ENCODE results near the gene SETD6. TPM values are rescaled to one million over a fixed set of nuclear protein-coding genes. Genes with fewer than 3 reads are reported as not detected.
A peak's percentile ranks its signal among the peaks of the same experiment; 100 is the strongest.

Gene SETD6
- polyA plus RNA-seq, 1 of the 3 experiments (the other 2 are of a cell fraction), result 17.2 TPM

DNA sequence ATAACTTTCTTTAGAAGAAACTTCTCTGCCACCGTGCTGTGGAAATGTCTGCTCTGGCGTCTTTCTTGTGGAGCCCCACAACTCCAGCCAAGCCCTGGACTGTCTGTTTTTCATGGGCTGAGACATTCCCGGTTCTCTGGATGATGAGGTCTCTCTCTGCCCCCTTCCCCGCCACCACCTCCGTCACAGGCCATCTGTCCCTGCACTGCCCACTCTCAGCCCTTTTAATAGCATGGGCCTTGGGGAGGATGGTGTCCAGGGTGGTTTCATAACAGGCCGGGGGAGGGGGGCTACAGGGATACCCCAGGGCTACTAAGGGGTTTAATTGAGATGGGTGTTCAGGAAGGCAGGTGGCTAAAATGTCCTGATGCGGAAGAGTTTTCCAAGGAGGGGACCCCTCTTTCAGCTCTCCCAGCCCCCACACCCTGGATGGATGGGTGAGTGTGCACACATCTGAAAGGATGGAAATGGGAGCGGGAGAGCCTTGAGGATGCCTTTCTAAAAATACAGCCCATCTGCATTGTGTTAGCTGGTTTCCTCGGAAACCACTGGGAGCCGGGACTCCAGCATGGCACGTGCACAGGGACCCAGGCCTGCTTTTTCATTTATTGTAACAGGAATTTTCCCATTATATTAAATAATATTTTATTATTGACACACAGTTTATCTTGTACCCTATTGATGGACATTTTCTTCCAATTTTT lies 30.0 kb upstream of the SETD6 start:
- Histone ChIP-seq H3K36me3 (replicated peaks in 1 of 2; ENCODE audit: control insufficient read depth in 1 of 2, insufficient read depth in 2 of 2, low read length in 1 of 2) (no peaks in the 10 kb centered on the region), H3F3A (replicated peaks; ENCODE audit: insufficient read depth) (no peaks in the 10 kb centered on the region), H4K20me1 (ENCODE audit: insufficient read depth) (no peaks in the 10 kb centered on the region), H3K4me3 (ENCODE audit: low read depth in 2 of 2, low read length in 1 of 2) (no peak overlapping the region), H3K9ac (no peak overlapping the region), H3K27me3 (ENCODE audit: insufficient read depth) (no peaks in the 10 kb centered on the region), H3K4me2 (no peak overlapping the region), H3K9me2 (no peaks in the 10 kb centered on the region), H3K9me3 (no peaks in the 10 kb centered on the region), H2AFZ (ENCODE audit: low read depth) (no peak overlapping the region), H3K4me1 (ENCODE audit: control insufficient read depth in 1 of 2, insufficient read depth in 2 of 2, low read depth in 1 of 2, low read length in 1 of 2) (peaks cover 0 to 17% of the 10 kb centered on the region in 2 experiments; a peak in 1 of 4 replicates), H3K27ac (ENCODE audit: low read depth in 2 of 2, low read length in 1 of 2) (no peak overlapping the region), H3K79me2 (ENCODE audit: insufficient read depth) (no peaks in the 10 kb centered on the region)
- WGBS (ENCODE audit: low lambda C conversion rate), result 74% methylated on average over 11 of the region's 11 CpGs
- peak; percentile 54 for DNase-seq
- POLR2A ChIA-PET, result no interaction called here
- TF ChIP-seq FOXM1 (IDR thresholded peaks at IDR 0.05; ENCODE audit: low read depth), result no peak
- CTCF ChIA-PET, result interaction anchor here (0.6 to 13.4 kb wide), 6 partner anchors 9 to 485 kb away, joined by 3 to 542 read pairs (median 4); partner anchors contain the start of gene ZNF319

DNA sequence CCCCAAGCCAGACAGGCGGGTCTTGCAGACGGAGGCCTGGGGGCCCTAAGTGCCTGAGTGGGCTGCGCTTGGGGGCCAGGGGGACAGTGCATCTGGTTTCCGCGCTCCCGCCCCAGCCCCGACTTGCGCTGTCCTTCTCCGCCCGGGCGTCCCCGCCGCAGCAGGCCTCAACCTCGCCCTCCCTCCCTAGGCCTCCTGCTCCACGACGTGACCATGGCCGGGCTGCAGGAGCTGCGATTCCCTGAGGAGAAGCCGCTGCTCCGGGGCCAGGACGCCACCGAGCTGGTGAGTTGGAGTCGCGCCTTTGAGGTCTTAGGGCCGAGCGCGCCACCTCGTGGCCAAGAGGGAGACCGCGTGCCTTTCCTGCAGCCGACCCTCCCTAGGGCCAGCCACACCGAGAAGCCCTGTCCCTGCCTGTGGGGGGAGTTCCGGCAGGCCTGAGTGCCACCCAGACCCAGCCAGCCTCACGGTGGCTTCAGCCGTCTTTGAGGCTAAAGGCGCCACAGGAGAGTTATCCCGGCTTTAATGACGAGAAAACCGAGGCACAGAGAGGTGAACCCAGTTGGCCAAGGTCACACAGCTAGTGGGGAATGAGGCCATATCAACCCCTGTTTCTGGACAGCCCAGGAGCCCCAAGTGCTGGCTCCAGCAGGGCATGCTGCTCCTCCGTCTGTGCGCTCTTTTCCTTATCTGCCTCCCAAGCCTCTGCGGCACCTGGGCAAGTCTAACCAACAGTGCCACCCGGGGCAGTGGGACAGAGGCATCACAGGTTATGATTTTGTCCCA lies 27.6 kb upstream of the SETD6 start:
- Histone ChIP-seq H2AFZ (ENCODE audit: low read depth) (no peak overlapping the region), H3K9me3 (no peaks in the 10 kb centered on the region), H4K20me1 (ENCODE audit: insufficient read depth) (no peaks in the 10 kb centered on the region), H3K9ac (no peak overlapping the region), H3K27me3 (ENCODE audit: insufficient read depth) (no peaks in the 10 kb centered on the region), H3K79me2 (ENCODE audit: insufficient read depth) (no peaks in the 10 kb centered on the region), H3K36me3 (replicated peaks in 1 of 2; ENCODE audit: control insufficient read depth in 1 of 2, insufficient read depth in 2 of 2, low read length in 1 of 2) (no peaks in the 10 kb centered on the region), H3K4me1 (ENCODE audit: control insufficient read depth in 1 of 2, insufficient read depth in 2 of 2, low read depth in 1 of 2, low read length in 1 of 2) (peaks cover 0 to 18% of the 10 kb centered on the region in 2 experiments; a peak in 1 of 4 replicates), H3K9me2 (no peaks in the 10 kb centered on the region), H3K27ac (ENCODE audit: low read depth in 2 of 2, low read length in 1 of 2) (no peak overlapping the region), H3F3A (replicated peaks; ENCODE audit: insufficient read depth) (no peaks in the 10 kb centered on the region), H3K4me2 (no peak overlapping the region), H3K4me3 (ENCODE audit: low read depth in 2 of 2, low read length in 1 of 2) (no peak overlapping the region)
- peak; percentile 92 for DNase-seq
- POLR2A ChIA-PET, result interaction anchor here (0.6 to 1.9 kb wide), 4 partner anchors 13 to 151 kb away, joined by 3 to 9 read pairs (median 4); partner anchors contain the start of gene NDRG4
- CTCF ChIA-PET, result interaction anchor here (0.5 to 13.4 kb wide), 45 partner anchors 9 to 486 kb away, joined by 3 to 542 read pairs (median 4); partner anchors contain the start of genes GINS3, NDRG4 and USB1
- TF ChIP-seq MAX (IDR thresholded peaks at IDR 0.05; ENCODE audit: low read depth), result peak; percentile 73; the same call in 1 of the 2 replicates
- TF ChIP-seq SIN3A (IDR thresholded peaks at IDR 0.05; ENCODE audit: borderline replicate concordance, low read depth, low read length), result no peak
- TF ChIP-seq RAD21 (IDR thresholded peaks at IDR 0.05; ENCODE audit: low read length), result peak; percentile 97
- TF ChIP-seq, protein P1, sequence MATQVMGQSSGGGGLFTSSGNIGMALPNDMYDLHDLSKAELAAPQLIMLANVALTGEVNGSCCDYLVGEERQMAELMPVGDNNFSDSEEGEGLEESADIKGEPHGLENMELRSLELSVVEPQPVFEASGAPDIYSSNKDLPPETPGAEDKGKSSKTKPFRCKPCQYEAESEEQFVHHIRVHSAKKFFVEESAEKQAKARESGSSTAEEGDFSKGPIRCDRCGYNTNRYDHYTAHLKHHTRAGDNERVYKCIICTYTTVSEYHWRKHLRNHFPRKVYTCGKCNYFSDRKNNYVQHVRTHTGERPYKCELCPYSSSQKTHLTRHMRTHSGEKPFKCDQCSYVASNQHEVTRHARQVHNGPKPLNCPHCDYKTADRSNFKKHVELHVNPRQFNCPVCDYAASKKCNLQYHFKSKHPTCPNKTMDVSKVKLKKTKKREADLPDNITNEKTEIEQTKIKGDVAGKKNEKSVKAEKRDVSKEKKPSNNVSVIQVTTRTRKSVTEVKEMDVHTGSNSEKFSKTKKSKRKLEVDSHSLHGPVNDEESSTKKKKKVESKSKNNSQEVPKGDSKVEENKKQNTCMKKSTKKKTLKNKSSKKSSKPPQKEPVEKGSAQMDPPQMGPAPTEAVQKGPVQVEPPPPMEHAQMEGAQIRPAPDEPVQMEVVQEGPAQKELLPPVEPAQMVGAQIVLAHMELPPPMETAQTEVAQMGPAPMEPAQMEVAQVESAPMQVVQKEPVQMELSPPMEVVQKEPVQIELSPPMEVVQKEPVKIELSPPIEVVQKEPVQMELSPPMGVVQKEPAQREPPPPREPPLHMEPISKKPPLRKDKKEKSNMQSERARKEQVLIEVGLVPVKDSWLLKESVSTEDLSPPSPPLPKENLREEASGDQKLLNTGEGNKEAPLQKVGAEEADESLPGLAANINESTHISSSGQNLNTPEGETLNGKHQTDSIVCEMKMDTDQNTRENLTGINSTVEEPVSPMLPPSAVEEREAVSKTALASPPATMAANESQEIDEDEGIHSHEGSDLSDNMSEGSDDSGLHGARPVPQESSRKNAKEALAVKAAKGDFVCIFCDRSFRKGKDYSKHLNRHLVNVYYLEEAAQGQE (IDR thresholded peaks at IDR 0.05; ENCODE audit: low read depth, low read length), result no peak
- no peak for TF ChIP-seq NRF1 (IDR thresholded peaks at IDR 0.05; ENCODE audit: low read depth, low read length)
- no peak for TF ChIP-seq GATA2 (CRISPR knock-in tag; IDR thresholded peaks at IDR 0.05)
- 0 out of 2 replicates have a peak, but pooled peaks have one; percentile 24 for TF ChIP-seq MXI1 (IDR thresholded peaks at IDR 0.05; ENCODE audit: low read depth, low read length)
- no peak for TF ChIP-seq FOSL2 (IDR thresholded peaks at IDR 0.05; ENCODE audit: borderline replicate concordance, low read depth)
- 0 out of 2 replicates have a peak, but pooled peaks have one; percentile 14 for TF ChIP-seq RCOR1 (IDR thresholded peaks at IDR 0.05; ENCODE audit: low read length)
- TF ChIP-seq, protein P2, sequence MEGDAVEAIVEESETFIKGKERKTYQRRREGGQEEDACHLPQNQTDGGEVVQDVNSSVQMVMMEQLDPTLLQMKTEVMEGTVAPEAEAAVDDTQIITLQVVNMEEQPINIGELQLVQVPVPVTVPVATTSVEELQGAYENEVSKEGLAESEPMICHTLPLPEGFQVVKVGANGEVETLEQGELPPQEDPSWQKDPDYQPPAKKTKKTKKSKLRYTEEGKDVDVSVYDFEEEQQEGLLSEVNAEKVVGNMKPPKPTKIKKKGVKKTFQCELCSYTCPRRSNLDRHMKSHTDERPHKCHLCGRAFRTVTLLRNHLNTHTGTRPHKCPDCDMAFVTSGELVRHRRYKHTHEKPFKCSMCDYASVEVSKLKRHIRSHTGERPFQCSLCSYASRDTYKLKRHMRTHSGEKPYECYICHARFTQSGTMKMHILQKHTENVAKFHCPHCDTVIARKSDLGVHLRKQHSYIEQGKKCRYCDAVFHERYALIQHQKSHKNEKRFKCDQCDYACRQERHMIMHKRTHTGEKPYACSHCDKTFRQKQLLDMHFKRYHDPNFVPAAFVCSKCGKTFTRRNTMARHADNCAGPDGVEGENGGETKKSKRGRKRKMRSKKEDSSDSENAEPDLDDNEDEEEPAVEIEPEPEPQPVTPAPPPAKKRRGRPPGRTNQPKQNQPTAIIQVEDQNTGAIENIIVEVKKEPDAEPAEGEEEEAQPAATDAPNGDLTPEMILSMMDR (IDR thresholded peaks at IDR 0.05), result peak; percentile 87
- no peak for TF ChIP-seq ELF1 (IDR thresholded peaks at IDR 0.05)
- TF ChIP-seq TAF1 (IDR thresholded peaks at IDR 0.05; ENCODE audit: borderline replicate concordance, low read depth, low read length), result no peak
- TF ChIP-seq SMC3 (IDR thresholded peaks at IDR 0.05; ENCODE audit: low read depth, low read length), result peak; percentile 100
- no peak for TF ChIP-seq TCF12 (IDR thresholded peaks at IDR 0.05)
- WGBS (ENCODE audit: low lambda C conversion rate), result 28% methylated on average over 37 of the region's 43 CpGs
